SK-N-SH treated with all-trans-retinoic acid at 6 μM for 48 hours (cell line): ENCODE data around the gene NPVF.

Experiments used
- ARNTL ChIP-seq: fragments of 450-650 bp; formaldehyde crosslinking; IDR thresholded peaks from 2 replicates; pipeline ENCODE4 v1.5.0; 2020; ENCODE audit warnings: low read depth, mild to moderate bottlenecking, moderate library complexity, borderline replicate concordance
- BACH2 ChIP-seq: fragments of 250-450 bp; sonication (Bioruptor Pico); IDR thresholded peaks from 2 replicates; pipeline ENCODE4 v1.9.0; 2021; ENCODE audit warnings: mild to moderate bottlenecking, borderline replicate concordance
- RARB ChIP-seq: fragments of 250-450 bp; sonication (Bioruptor Pico); IDR thresholded peaks from 2 replicates; pipeline ENCODE4 v1.8.0; 2021; ENCODE audit warnings: mild to moderate bottlenecking, moderate library complexity
- ZC3H10 ChIP-seq: fragments of 250-450 bp; sonication (Bioruptor Pico); IDR thresholded peaks from 2 replicates; pipeline ENCODE4 v1.5.1; 2021; ENCODE audit warnings: mild to moderate bottlenecking, moderate library complexity
- ZFP3 ChIP-seq: fragments of 250-450 bp; sonication (Bioruptor Pico); IDR thresholded peaks from 2 replicates; pipeline ENCODE4 v1.5.0; 2020; ENCODE audit warnings: mild to moderate bottlenecking, moderate library complexity
- ZFP30 ChIP-seq: fragments of 450-650 bp; formaldehyde crosslinking; IDR thresholded peaks from 2 replicates; pipeline ENCODE4 v1.5.0; 2022; ENCODE audit warnings: mild to moderate bottlenecking, moderate library complexity
- ZNF8 ChIP-seq: fragments of 450-650 bp; formaldehyde crosslinking; IDR thresholded peaks from 2 replicates; pipeline ENCODE4 v1.5.0; 2020; ENCODE audit warnings: mild to moderate bottlenecking, moderate library complexity
- TF ChIP-seq, protein P1 (sequence below): fragments of 250-450 bp; sonication (Bioruptor Pico); IDR thresholded peaks from 2 replicates; pipeline ENCODE4 v1.8.0; 2020; ENCODE audit warnings: mild to moderate bottlenecking, moderate library complexity, borderline replicate concordance
- TF ChIP-seq, protein P2 (sequence below): fragments of 250-450 bp; sonication (Bioruptor Pico); IDR thresholded peaks from 2 replicates; pipeline ENCODE4 v1.5.1; 2020; ENCODE audit warnings: low read depth, mild to moderate bottlenecking, moderate library complexity

DNA sequence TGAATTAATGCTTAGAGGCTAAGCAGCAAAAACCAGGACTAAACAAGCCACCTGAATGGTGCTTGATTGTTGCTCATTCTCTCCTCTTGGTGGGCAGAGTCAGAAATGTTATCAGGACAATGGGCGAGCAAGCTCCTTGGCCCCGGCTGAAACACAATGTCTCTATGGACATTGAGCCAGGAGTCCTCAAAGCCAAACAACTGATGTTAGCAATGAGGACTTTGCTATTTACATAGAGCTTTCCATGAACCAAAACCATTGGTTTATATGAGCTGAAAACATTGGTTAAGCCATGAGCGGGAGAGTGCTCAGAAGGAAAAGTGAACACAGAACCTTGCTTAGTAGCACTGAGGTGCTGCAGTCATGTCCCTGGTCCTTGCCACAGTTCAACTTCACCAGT lies 21.5 kb upstream of the NPVF start:
- TF ChIP-seq RARB (CRISPR knock-in tag) (no peak), ZNF8 (no peak), ZFP30 (CRISPR knock-in tag) (no peak), BACH2 (no peak), ZFP3 (CRISPR knock-in tag) (no peak), ARNTL (CRISPR knock-in tag) (no peak), ZC3H10 (no peak)
- TF ChIP-seq, protein P1, sequence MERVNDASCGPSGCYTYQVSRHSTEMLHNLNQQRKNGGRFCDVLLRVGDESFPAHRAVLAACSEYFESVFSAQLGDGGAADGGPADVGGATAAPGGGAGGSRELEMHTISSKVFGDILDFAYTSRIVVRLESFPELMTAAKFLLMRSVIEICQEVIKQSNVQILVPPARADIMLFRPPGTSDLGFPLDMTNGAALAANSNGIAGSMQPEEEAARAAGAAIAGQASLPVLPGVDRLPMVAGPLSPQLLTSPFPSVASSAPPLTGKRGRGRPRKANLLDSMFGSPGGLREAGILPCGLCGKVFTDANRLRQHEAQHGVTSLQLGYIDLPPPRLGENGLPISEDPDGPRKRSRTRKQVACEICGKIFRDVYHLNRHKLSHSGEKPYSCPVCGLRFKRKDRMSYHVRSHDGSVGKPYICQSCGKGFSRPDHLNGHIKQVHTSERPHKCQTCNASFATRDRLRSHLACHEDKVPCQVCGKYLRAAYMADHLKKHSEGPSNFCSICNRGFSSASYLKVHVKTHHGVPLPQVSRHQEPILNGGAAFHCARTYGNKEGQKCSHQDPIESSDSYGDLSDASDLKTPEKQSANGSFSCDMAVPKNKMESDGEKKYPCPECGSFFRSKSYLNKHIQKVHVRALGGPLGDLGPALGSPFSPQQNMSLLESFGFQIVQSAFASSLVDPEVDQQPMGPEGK (CRISPR knock-in tag): no peak
- TF ChIP-seq, protein P2, sequence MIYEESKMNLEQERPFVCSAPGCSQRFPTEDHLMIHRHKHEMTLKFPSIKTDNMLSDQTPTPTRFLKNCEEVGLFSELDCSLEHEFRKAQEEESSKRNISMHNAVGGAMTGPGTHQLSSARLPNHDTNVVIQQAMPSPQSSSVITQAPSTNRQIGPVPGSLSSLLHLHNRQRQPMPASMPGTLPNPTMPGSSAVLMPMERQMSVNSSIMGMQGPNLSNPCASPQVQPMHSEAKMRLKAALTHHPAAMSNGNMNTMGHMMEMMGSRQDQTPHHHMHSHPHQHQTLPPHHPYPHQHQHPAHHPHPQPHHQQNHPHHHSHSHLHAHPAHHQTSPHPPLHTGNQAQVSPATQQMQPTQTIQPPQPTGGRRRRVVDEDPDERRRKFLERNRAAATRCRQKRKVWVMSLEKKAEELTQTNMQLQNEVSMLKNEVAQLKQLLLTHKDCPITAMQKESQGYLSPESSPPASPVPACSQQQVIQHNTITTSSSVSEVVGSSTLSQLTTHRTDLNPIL (CRISPR knock-in tag): no peak
